Heart right ventricle (tissue), 16 donors: ENCODE measurements around the gene SULT2B1. TPM values are rescaled to one million over a fixed set of nuclear protein-coding genes. Genes with fewer than 3 reads are reported as not detected.

Experiments used
- ATAC-seq, 8 donors: fragments of 200-7000 bp; cut with Tn5 transposase; one replicate each; pipeline ENCODE4 v1.9.1; 2020; ENCODE audit warnings: mild to moderate bottlenecking in 8 of 8, moderate library complexity in 8 of 8, moderate number of reproducible peaks in 1 of 8
- DNase-seq, 2 donors: peaks; one replicate each; pipeline ENCODE4 v3.0.0-alpha.2; 2020
- H3K27ac ChIP-seq, 10 donors: fragments of 200-600 bp; sonication (generic) in 2 of 10; one replicate each; pipeline versions ENCODE4 v1.5.0 to v1.8.0; 2020 to 2022; ENCODE audit warnings: mild to moderate bottlenecking in 3 of 10
- H3K27me3 ChIP-seq, 7 donors: fragments of 200-600 bp; one replicate each; pipeline ENCODE4 v1.8.0; 2021 to 2022; ENCODE audit warnings: mild to moderate bottlenecking in 2 of 7
- H3K36me3 ChIP-seq, 9 donors: fragments of 200-600 bp; sonication (generic) in 1 of 9; one replicate each; pipeline versions ENCODE4 v1.5.0 to v1.8.0; 2020 to 2022; ENCODE audit warnings: mild to moderate bottlenecking in 2 of 9
- H3K4me1 ChIP-seq, 9 donors: fragments of 200-600 bp; sonication (generic) in 1 of 9; one replicate each; pipeline versions ENCODE4 v1.5.0 to v1.8.0; 2020 to 2022; ENCODE audit warnings: mild to moderate bottlenecking in 4 of 9
- H3K4me3 ChIP-seq, 10 donors: fragments of 200-600 bp; sonication (generic) in 2 of 10; one replicate each; pipeline versions ENCODE4 v1.5.0 to v1.8.0; 2020 to 2022; ENCODE audit warnings: mild to moderate bottlenecking in 7 of 10, moderate library complexity in 2 of 10
- H3K9me3 ChIP-seq, 11 donors: fragments of 200-600 bp in 10 of 11; sonication (generic) in 2 of 11; one replicate each; pipeline versions ENCODE4 v1.5.0 to v1.8.0; 2013 to 2022; ENCODE audit warnings: mild to moderate bottlenecking in 2 of 11, control low read depth in 1 of 11, moderate library complexity in 1 of 11
- WGBS, 2 donors: extraction: QIAGEN DNeasy Blood & Tissue Kit; methylation state at CpG; one replicate each; pipeline ENCODE4 v1.1.7; 2013; ENCODE audit warnings: inconsistent platforms in 1 of 2; 5-methylcytosine and 5-hydroxymethylcytosine counted together
- intact Hi-C, 10 donors: fragments of 100-400 bp; cut with DNase I; formaldehyde crosslinking; loops; one replicate each; pipeline versions ENCODE4 v1.11.1 to v1.14.2; 2022
- polyA plus RNA-seq, 2 donors: library from polyadenylated mRNA; stranded (reverse); fragments of 200-250 nt; gene quantifications; one replicate each; pipeline ENCODE4 v1.2.3, GENCODE V29; 2013
- total RNA-seq, 10 donors: library from RNA; stranded (reverse); fragmentation: NEBNext Ultra II Directional in 3 of 10; extraction: Animal tissue kit (Norgen Biotek cat#: 25700) in 3 of 10; gene quantifications; one replicate each; pipeline versions ENCODE4 v1.2.1 to v1.2.4, GENCODE V29; 2021 to 2023
- TF ChIP-seq, protein P1 (sequence below), 9 donors: fragments of 200-600 bp; sonication (generic) in 2 of 9; IDR thresholded peaks; one replicate each; pipeline versions ENCODE4 v1.5.0 to v1.8.0; 2021 to 2022; ENCODE audit warnings: antibody characterized with exemption in 9 of 9, mild to moderate bottlenecking in 5 of 9, moderate library complexity in 1 of 9
- donor health status: Arrhythmogenic right ventricular cardiomyopathy.
- donor health status: ischemic (EF 13 %, LVEDD 7.1; RV severe dilation, severe dysfunction).
- donor health status: healthy with polysubstance abuse.
- donor health status: DM: no; HTN: yes; CAD: no.
- donor health status: DM: no; HTN: no; CAD: no.
- donor health status: ischemic (EF 25% LVEDD 6.9; RV normal size, moderate dysfunction).
- donor health status: ischemic (EF 25% LVEDD 5.7; RV mildly dilated, moderate dysfunction).
- donor health status: healthy.
- donor health status: DM: yes; HTN: yes; CAD: no.
- donor health status: Ischemic cardiomyopathy.
- donor health status: ischemic (EF 35%, LVEDD 5.7; RV mildly dilated, moderate dysfunction).
- donor health status: nonischemic (EF 11% LVEDD 7.7; RV severe dilation, severe dysfunction).
- donor health status: DM: yes; HTN: yes; CAD: no.
- donor health status: PGD.
- donor health status: ischemic (EF 29% LVEDD 5.4; RV normal size, mild dysfunction).
- donor health status: nonischemic (EF 23%, LVEDD 6.1; RV moderate dilation, normal function).

Gene SULT2B1
- total and polyA plus RNA-seq, 12 donors, result 0.13 to 0.70 (median 0.42) TPM; not detected in 7

DNA sequence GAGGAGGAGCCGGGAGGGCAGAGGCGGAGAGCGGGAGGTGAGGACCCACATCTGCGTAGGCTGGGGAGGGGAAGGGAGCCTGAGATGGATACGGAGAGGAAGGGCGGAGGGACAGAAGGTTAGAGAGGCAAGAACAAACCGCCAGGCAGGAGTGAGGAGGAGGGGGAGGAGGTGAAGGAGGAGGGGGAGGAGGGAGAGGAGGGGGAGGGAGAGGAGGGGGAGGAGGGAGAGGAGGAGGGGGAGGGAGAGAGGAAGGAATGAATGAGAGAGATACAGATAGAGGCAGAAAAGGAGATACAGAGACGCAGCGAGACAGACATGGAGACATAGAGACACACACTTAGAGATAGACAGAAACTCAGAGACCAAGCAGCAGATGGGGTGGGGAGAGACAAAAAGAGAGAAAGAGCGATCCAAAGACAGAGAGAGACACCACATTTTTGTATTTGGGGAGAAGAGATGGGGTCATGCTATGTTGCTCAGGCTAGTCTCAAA, 94.8 kb downstream of the SULT2B1 start:
- TF ChIP-seq, protein P1, sequence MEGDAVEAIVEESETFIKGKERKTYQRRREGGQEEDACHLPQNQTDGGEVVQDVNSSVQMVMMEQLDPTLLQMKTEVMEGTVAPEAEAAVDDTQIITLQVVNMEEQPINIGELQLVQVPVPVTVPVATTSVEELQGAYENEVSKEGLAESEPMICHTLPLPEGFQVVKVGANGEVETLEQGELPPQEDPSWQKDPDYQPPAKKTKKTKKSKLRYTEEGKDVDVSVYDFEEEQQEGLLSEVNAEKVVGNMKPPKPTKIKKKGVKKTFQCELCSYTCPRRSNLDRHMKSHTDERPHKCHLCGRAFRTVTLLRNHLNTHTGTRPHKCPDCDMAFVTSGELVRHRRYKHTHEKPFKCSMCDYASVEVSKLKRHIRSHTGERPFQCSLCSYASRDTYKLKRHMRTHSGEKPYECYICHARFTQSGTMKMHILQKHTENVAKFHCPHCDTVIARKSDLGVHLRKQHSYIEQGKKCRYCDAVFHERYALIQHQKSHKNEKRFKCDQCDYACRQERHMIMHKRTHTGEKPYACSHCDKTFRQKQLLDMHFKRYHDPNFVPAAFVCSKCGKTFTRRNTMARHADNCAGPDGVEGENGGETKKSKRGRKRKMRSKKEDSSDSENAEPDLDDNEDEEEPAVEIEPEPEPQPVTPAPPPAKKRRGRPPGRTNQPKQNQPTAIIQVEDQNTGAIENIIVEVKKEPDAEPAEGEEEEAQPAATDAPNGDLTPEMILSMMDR (IDR thresholded peaks at IDR 0.05), result no peak
- Histone ChIP-seq H3K9me3 (peaks cover 0 to 4% (median 0%) of the 10 kb centered on the region in 11 donors), H3K36me3 (no peaks in the 10 kb centered on the region), H3K4me1 (peaks cover 0 to 26% (median 16%) of the 10 kb centered on the region in 9 donors), H3K4me3 (peak overlapping the region; percentile 33 to 65 (median 58)), H3K27me3 (no peaks in the 10 kb centered on the region), H3K27ac (peak overlapping the region in 8 of 10 donors; percentile 72 to 88 (median 80))
- intact Hi-C loops, result loop anchor here in 8 of 10 donors (2.0 to 10.0 kb wide), 11 partner anchors 28 to 318 kb away; partner anchors contain the start of genes HSD17B14 (in 5 of the 8), FTL (in 2 of the 8), BAX (in 1 of the 8) and RASIP1 (in 1 of the 8)
- ATAC-seq, result no peak
- DNase-seq, result no peak
- 13 to 35% methylated on average over 3 to 8 of the region's 10 CpGs for WGBS, 2 donors

DNA sequence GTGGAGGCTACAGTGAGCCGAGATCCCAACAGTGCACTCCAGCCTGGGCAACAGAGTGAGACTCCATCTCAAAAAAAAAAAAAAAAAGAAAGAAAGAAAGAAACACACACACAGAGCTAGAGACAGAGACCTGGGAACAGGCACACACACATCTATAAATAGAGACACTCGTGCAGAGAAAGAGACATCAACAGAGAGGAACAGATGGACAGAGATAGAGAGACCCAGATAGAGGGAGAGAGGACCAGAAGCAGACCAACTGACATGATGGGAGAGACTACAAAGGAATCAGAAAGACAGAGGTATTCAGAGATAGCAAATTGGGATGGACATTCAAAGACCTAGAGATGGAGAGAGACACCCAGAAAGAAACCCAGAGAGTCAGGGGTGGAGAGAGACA, 96.2 kb downstream of the SULT2B1 start:
- Histone ChIP-seq H3K4me1 (peaks cover 0 to 30% (median 16%) of the 10 kb centered on the region in 9 donors), H3K36me3 (no peaks in the 10 kb centered on the region), H3K9me3 (peaks cover 0 to 4% (median 0%) of the 10 kb centered on the region in 11 donors), H3K27me3 (no peaks in the 10 kb centered on the region), H3K4me3 (no peak overlapping the region), H3K27ac (no peak overlapping the region)
- DNase-seq (no peak), ATAC-seq (no peak)
- TF ChIP-seq, protein P1 (IDR thresholded peaks at IDR 0.05), result no peak
- 53 to 67% methylated on average over 2 of the region's 2 CpGs for WGBS, 2 donors
- intact Hi-C loops, result loop anchor here in 8 of 10 donors (5.0 to 10.0 kb wide), 10 partner anchors 87 to 317 kb away; partner anchors contain the start of genes HSD17B14 (in 5 of the 8), FTL (in 2 of the 8), BAX (in 1 of the 8) and RASIP1 (in 1 of the 8)

Other genes with a start within 250 kb of the SULT2B1 start
- gene EMP3, start 226.6 kb upstream of the SULT2B1 start, total RNA-seq, result 100 to 1,000 TPM in 1 of 10 donors, 10 to 100 TPM in 9; 18.8 to 119 (median 32.8) TPM
- 100 to 1,000 TPM; 116 to 124 TPM for gene EMP3, start 226.6 kb upstream of the SULT2B1 start, polyA plus RNA-seq
- gene TMEM143, start 188.2 kb upstream of the SULT2B1 start, total RNA-seq, result 100 to 1,000 TPM in 1 of 10 donors, 10 to 100 TPM in 9; 51.8 to 110 (median 89.5) TPM
- 10 to 100 TPM in 1 of 2 donors, 1 to 10 TPM in 1; 9.7 to 48.1 TPM for gene TMEM143, start 188.2 kb upstream of the SULT2B1 start, polyA plus RNA-seq
- not detected for gene SYNGR4, start 187.8 kb upstream of the SULT2B1 start, total RNA-seq
- gene SYNGR4, start 187.8 kb upstream of the SULT2B1 start, polyA plus RNA-seq, result not detected
- 10 to 100 TPM; 63.2 to 95.2 (median 73.2) TPM for gene KDELR1, start 160.6 kb upstream of the SULT2B1 start, total RNA-seq
- 10 to 100 TPM; 55.1 to 96.0 TPM for gene KDELR1, start 160.6 kb upstream of the SULT2B1 start, polyA plus RNA-seq
- gene GRIN2D, start 158.5 kb upstream of the SULT2B1 start, total RNA-seq, result 1 to 10 TPM in 1 of 10 donors, under 1 TPM in 9; 0.04 to 1.0 (median 0.19) TPM
- gene GRIN2D, start 158.5 kb upstream of the SULT2B1 start, polyA plus RNA-seq, result under 1 TPM; 0.22 to 0.23 TPM
- 10 to 100 TPM; 13.2 to 26.2 (median 17.0) TPM for gene GRWD1, start 106.2 kb upstream of the SULT2B1 start, total RNA-seq
- gene GRWD1, start 106.2 kb upstream of the SULT2B1 start, polyA plus RNA-seq, result 10 to 100 TPM in 1 of 2 donors, 1 to 10 TPM in 1; 5.6 to 22.8 TPM
- under 1 TPM; 0.13 to 0.52 (median 0.30) TPM for gene KCNJ14, start 96.6 kb upstream of the SULT2B1 start, total RNA-seq
- gene KCNJ14, start 96.6 kb upstream of the SULT2B1 start, polyA plus RNA-seq, result under 1 TPM; 0.29 to 0.43 TPM
- 10 to 100 TPM; 25.8 to 40.4 (median 32.2) TPM for gene CYTH2, start 82.8 kb upstream of the SULT2B1 start, total RNA-seq
- gene CYTH2, start 82.8 kb upstream of the SULT2B1 start, polyA plus RNA-seq, result 10 to 100 TPM; 28.2 to 41.9 TPM
- 1 to 10 TPM in 4 of 10 donors, under 1 TPM in 6; 0.40 to 1.3 (median 0.88) TPM for gene LMTK3, start 40.3 kb upstream of the SULT2B1 start, total RNA-seq
- 1 to 10 TPM in 1 of 2 donors, under 1 TPM in 1; 0.12 to 1.5 TPM for gene LMTK3, start 40.3 kb upstream of the SULT2B1 start, polyA plus RNA-seq
- not detected for gene SPACA4, start 54.6 kb downstream of the SULT2B1 start, total RNA-seq
- not detected for gene SPACA4, start 54.6 kb downstream of the SULT2B1 start, polyA plus RNA-seq
- not detected for gene FAM83E, start 62.9 kb downstream of the SULT2B1 start, total RNA-seq
- under 1 TPM in 1 of 2 donors, not detected in 1; 0.01 TPM for gene FAM83E, start 62.9 kb downstream of the SULT2B1 start, polyA plus RNA-seq
- 100 to 1,000 TPM; 493 to 753 (median 543) TPM for gene RPL18, start 67.0 kb downstream of the SULT2B1 start, total RNA-seq
- 1,000 to 10,000 TPM; 1,418 to 2,257 TPM for gene RPL18, start 67.0 kb downstream of the SULT2B1 start, polyA plus RNA-seq
- 10 to 100 TPM in 2 of 10 donors, 1 to 10 TPM in 8; 5.7 to 13.0 (median 7.7) TPM for gene SPHK2, start 67.3 kb downstream of the SULT2B1 start, total RNA-seq
- gene SPHK2, start 67.3 kb downstream of the SULT2B1 start, polyA plus RNA-seq, result 10 to 100 TPM in 1 of 2 donors, 1 to 10 TPM in 1; 8.7 to 15.9 TPM
- 10 to 100 TPM in 8 of 10 donors, 1 to 10 TPM in 2; 2.4 to 30.0 (median 12.8) TPM for gene DBP, start 85.2 kb downstream of the SULT2B1 start, total RNA-seq
- gene DBP, start 85.2 kb downstream of the SULT2B1 start, polyA plus RNA-seq, result 10 to 100 TPM in 1 of 2 donors, 1 to 10 TPM in 1; 5.8 to 11.6 TPM
- 1 to 10 TPM; 1.8 to 9.6 (median 3.8) TPM for gene CA11, start 94.0 kb downstream of the SULT2B1 start, total RNA-seq
- gene CA11, start 94.0 kb downstream of the SULT2B1 start, polyA plus RNA-seq, result 10 to 100 TPM in 1 of 2 donors, 1 to 10 TPM in 1; 3.2 to 24.5 TPM
- gene NTN5, start 120.8 kb downstream of the SULT2B1 start, total RNA-seq, result under 1 TPM in 6 of 10 donors, not detected in 4; 0.17 to 0.68 (median 0.28) TPM
- under 1 TPM; 0.17 to 0.37 TPM for gene NTN5, start 120.8 kb downstream of the SULT2B1 start, polyA plus RNA-seq
- not detected for gene FUT2, start 143.8 kb downstream of the SULT2B1 start, total RNA-seq
- under 1 TPM in 1 of 2 donors, not detected in 1; 0.07 TPM for gene FUT2, start 143.8 kb downstream of the SULT2B1 start, polyA plus RNA-seq
- gene MAMSTR, start 167.6 kb downstream of the SULT2B1 start, total RNA-seq, result 1 to 10 TPM; 1.9 to 7.5 (median 3.4) TPM
- 1 to 10 TPM; 2.4 to 6.4 TPM for gene MAMSTR, start 167.6 kb downstream of the SULT2B1 start, polyA plus RNA-seq
- 10 to 100 TPM; 13.6 to 23.5 (median 15.4) TPM for gene RASIP1, start 188.4 kb downstream of the SULT2B1 start, total RNA-seq
- gene RASIP1, start 188.4 kb downstream of the SULT2B1 start, polyA plus RNA-seq, result 10 to 100 TPM; 19.9 to 27.3 TPM
- gene IZUMO1, start 194.7 kb downstream of the SULT2B1 start, total RNA-seq, result under 1 TPM in 9 of 10 donors, not detected in 1; 0.12 to 0.95 (median 0.68) TPM
- gene IZUMO1, start 194.7 kb downstream of the SULT2B1 start, polyA plus RNA-seq, result 1 to 10 TPM in 1 of 2 donors, under 1 TPM in 1; 0.39 to 1.3 TPM
- 1 to 10 TPM; 1.8 to 5.7 (median 2.7) TPM for gene FUT1, start 200.5 kb downstream of the SULT2B1 start, total RNA-seq
- gene FUT1, start 200.5 kb downstream of the SULT2B1 start, polyA plus RNA-seq, result 1 to 10 TPM; 2.2 to 5.4 TPM
- not detected for gene FGF21, start 203.4 kb downstream of the SULT2B1 start, total RNA-seq
- not detected for gene FGF21, start 203.4 kb downstream of the SULT2B1 start, polyA plus RNA-seq